GM23338 (cell line): ENCODE measurements around the gene MSL2. TPM values are rescaled to one million over a fixed set of nuclear protein-coding genes. Genes with fewer than 3 reads are reported as not detected.

ENCODE experiments used
- ATAC-seq: fragments of 200-7000 bp; cut with Tn5 transposase; 3 replicates; pipeline ENCODE4 v1.9.1; 2020
- DNase-seq: peaks from one replicate; pipeline ENCODE4 v3.0.0-alpha.2; 2015; ENCODE audit warnings: low spot score
- H2AFZ ChIP-seq: fragments of 200-600 bp; sonication (generic); 2 replicates; pipeline ENCODE4 v1.8.0; 2016; ENCODE audit warnings: antibody characterized with exemption, mild to moderate bottlenecking, moderate library complexity
- H3F3A ChIP-seq: fragments of 200-600 bp; sonication (generic); replicated peaks from 2 replicates; pipeline ENCODE4 v1.8.0; 2017; ENCODE audit warnings: antibody characterized with exemption, mixed run types, low read depth
- H3K27ac ChIP-seq: fragments of 200-600 bp; sonication (generic); 2 replicates; pipeline ENCODE4 v1.6.1; 2016; ENCODE audit warnings: low read depth
- H3K27me3 ChIP-seq: fragments of 200-600 bp; sonication (generic); 2 replicates; pipeline ENCODE4 v1.8.0; 2016; ENCODE audit warnings: mild to moderate bottlenecking, mixed run types, moderate library complexity; ENCODE audit not compliant: insufficient read depth
- H3K36me3 ChIP-seq: fragments of 200-600 bp; sonication (generic); 2 replicates; pipeline ENCODE4 v1.8.0; 2016; ENCODE audit warnings: mild to moderate bottlenecking; ENCODE audit not compliant: insufficient read depth
- H3K4me1 ChIP-seq: fragments of 200-600 bp; sonication (generic); 2 replicates; pipeline ENCODE4 v1.8.0; 2016; ENCODE audit warnings: mild to moderate bottlenecking, moderate library complexity; ENCODE audit not compliant: insufficient read depth
- H3K4me2 ChIP-seq: fragments of 200-600 bp; sonication (generic); 2 replicates; pipeline ENCODE4 v1.7.1; 2017; ENCODE audit warnings: mixed run types
- H3K4me3 ChIP-seq: fragments of 200-600 bp; sonication (generic); 2 replicates; pipeline ENCODE4 v1.6.1; 2016; ENCODE audit warnings: mixed run types
- H3K79me2 ChIP-seq: fragments of 200-600 bp; sonication (generic); replicated peaks from 2 replicates; pipeline ENCODE4 v1.8.0; 2017; ENCODE audit warnings: mild to moderate bottlenecking; ENCODE audit not compliant: insufficient read depth
- H3K9me2 ChIP-seq: fragments of 200-600 bp; sonication (generic); 2 replicates; pipeline ENCODE4 v1.8.0; 2017; ENCODE audit not compliant: insufficient read depth
- H4K20me1 ChIP-seq: fragments of 200-600 bp; sonication (generic); replicated peaks from 2 replicates; pipeline ENCODE4 v1.8.0; 2017; ENCODE audit warnings: mild to moderate bottlenecking; ENCODE audit not compliant: insufficient read depth
- H3K27ac Mint-ChIP-seq: 2 replicates; pipeline ENCODE4 v1.8.0; 2020; ENCODE audit warnings: inconsistent platforms, mild to moderate bottlenecking, moderate library complexity, mixed read lengths
- H3K27me3 Mint-ChIP-seq: 3 replicates; pipeline ENCODE4 v1.8.0; 2022; ENCODE audit warnings: low read depth, mild to moderate bottlenecking, moderate library complexity, mixed read lengths, inconsistent platforms; ENCODE audit not compliant: insufficient read depth, poor library complexity
- H3K36me3 Mint-ChIP-seq: 3 replicates; pipeline ENCODE4 v1.8.0; 2021; ENCODE audit warnings: low read depth, mild to moderate bottlenecking, inconsistent platforms, moderate library complexity, mixed read lengths
- H3K4me1 Mint-ChIP-seq: 3 replicates; pipeline ENCODE4 v1.8.0; 2020; ENCODE audit warnings: mild to moderate bottlenecking, inconsistent platforms, mixed read lengths
- H3K4me3 Mint-ChIP-seq: 3 replicates; pipeline ENCODE4 v1.8.0; 2021; ENCODE audit warnings: moderate library complexity, mild to moderate bottlenecking, inconsistent platforms, mixed read lengths
- H3K9me3 Mint-ChIP-seq: 3 replicates; pipeline ENCODE4 v1.8.0; 2020; ENCODE audit warnings: moderate library complexity, mild to moderate bottlenecking, inconsistent platforms, mixed read lengths
- CREB1 ChIP-seq: fragments of 250-450 bp; sonication (Bioruptor Pico); IDR thresholded peaks from 2 replicates; pipeline ENCODE4 v1.5.0; 2020; ENCODE audit warnings: low read depth, mild to moderate bottlenecking, moderate library complexity
- CTCF ChIP-seq, 2 experiments: fragments of 200-600 bp in 1 of 2; sonication (generic) in 1 of 2; conservative IDR thresholded peaks; 2 replicates each; pipeline versions ENCODE4 v1.5.1 to v1.6.1; 2016 to 2017; ENCODE audit warnings: antibody characterized with exemption in 2 of 2, low read depth in 2 of 2, mild to moderate bottlenecking in 2 of 2, moderate library complexity in 1 of 2
- JUNB ChIP-seq: IDR thresholded peaks from one replicate; pipeline ENCODE4 v1.6.1; 2016; ENCODE audit warnings: antibody characterized with exemption; ENCODE audit not compliant: unreplicated experiment
- NANOG ChIP-seq: IDR thresholded peaks from 2 replicates; pipeline ENCODE4 v1.6.1; 2016; ENCODE audit warnings: antibody characterized with exemption, borderline replicate concordance
- ZNF331 ChIP-seq: fragments of 250-450 bp; sonication (Bioruptor Pico); IDR thresholded peaks from 2 replicates; pipeline ENCODE4 v1.5.0; 2020; ENCODE audit warnings: low read depth, mild to moderate bottlenecking, moderate library complexity
- polyA plus RNA-seq: library from polyadenylated mRNA; unstranded; fragments of >200 nt; fragmentation: Nextera tagmentation; extraction: Ambion mirVana; gene quantifications from 2 replicates; pipeline ENCODE4 v1.2.1, GENCODE V29; 2016
- total RNA-seq: library from RNA; depleted of rRNA; stranded (reverse); fragments of >200 nt; shearing (Covaris generic); gene quantifications from 2 replicates; pipeline ENCODE4 v1.2.3, GENCODE V29; 2014
- TF ChIP-seq, protein P1 (sequence below): fragments of 250-450 bp; sonication (Bioruptor Pico); IDR thresholded peaks from 2 replicates; pipeline ENCODE4 v1.5.0; 2020; ENCODE audit warnings: mild to moderate bottlenecking, moderate library complexity
- TF ChIP-seq, protein P2 (sequence below): IDR thresholded peaks from one replicate; pipeline ENCODE4 v1.6.1; 2018; ENCODE audit warnings: antibody characterized with exemption; ENCODE audit not compliant: unreplicated experiment

MSL2 gene
- total and polyA plus RNA-seq, 2 experiments from 2014 or later = 7.5 to 50.6 TPM

GRCh38 chr3:136186344-136186743 lies 9.8 kb downstream of the MSL2 start (continued):
- TF ChIP-seq, protein P1, sequence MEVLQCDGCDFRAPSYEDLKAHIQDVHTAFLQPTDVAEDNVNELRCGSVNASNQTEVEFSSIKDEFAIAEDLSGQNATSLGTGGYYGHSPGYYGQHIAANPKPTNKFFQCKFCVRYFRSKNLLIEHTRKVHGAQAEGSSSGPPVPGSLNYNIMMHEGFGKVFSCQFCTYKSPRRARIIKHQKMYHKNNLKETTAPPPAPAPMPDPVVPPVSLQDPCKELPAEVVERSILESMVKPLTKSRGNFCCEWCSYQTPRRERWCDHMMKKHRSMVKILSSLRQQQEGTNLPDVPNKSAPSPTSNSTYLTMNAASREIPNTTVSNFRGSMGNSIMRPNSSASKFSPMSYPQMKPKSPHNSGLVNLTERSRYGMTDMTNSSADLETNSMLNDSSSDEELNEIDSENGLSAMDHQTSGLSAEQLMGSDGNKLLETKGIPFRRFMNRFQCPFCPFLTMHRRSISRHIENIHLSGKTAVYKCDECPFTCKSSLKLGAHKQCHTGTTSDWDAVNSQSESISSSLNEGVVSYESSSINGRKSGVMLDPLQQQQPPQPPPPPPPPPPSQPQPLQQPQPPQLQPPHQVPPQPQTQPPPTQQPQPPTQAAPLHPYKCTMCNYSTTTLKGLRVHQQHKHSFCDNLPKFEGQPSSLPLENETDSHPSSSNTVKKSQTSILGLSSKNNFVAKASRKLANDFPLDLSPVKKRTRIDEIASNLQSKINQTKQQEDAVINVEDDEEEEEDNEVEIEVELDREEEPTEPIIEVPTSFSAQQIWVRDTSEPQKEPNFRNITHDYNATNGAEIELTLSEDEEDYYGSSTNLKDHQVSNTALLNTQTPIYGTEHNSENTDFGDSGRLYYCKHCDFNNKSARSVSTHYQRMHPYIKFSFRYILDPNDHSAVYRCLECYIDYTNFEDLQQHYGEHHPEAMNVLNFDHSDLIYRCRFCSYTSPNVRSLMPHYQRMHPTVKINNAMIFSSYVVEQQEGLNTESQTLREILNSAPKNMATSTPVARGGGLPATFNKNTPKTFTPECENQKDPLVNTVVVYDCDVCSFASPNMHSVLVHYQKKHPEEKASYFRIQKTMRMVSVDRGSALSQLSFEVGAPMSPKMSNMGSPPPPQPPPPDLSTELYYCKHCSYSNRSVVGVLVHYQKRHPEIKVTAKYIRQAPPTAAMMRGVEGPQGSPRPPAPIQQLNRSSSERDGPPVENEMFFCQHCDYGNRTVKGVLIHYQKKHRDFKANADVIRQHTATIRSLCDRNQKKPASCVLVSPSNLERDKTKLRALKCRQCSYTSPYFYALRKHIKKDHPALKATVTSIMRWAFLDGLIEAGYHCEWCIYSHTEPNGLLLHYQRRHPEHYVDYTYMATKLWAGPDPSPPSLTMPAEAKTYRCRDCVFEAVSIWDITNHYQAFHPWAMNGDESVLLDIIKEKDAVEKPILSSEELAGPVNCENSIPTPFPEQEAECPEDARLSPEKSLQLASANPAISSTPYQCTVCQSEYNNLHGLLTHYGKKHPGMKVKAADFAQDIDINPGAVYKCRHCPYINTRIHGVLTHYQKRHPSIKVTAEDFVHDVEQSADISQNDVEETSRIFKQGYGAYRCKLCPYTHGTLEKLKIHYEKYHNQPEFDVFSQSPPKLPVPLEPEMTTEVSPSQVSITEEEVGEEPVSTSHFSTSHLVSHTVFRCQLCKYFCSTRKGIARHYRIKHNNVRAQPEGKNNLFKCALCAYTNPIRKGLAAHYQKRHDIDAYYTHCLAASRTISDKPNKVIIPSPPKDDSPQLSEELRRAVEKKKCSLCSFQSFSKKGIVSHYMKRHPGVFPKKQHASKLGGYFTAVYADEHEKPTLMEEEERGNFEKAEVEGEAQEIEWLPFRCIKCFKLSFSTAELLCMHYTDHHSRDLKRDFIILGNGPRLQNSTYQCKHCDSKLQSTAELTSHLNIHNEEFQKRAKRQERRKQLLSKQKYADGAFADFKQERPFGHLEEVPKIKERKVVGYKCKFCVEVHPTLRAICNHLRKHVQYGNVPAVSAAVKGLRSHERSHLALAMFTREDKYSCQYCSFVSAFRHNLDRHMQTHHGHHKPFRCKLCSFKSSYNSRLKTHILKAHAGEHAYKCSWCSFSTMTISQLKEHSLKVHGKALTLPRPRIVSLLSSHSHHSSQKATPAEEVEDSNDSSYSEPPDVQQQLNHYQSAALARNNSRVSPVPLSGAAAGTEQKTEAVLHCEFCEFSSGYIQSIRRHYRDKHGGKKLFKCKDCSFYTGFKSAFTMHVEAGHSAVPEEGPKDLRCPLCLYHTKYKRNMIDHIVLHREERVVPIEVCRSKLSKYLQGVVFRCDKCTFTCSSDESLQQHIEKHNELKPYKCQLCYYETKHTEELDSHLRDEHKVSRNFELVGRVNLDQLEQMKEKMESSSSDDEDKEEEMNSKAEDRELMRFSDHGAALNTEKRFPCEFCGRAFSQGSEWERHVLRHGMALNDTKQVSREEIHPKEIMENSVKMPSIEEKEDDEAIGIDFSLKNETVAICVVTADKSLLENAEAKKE = no peak
- TF ChIP-seq CREB1 (CRISPR knock-in tag) (no peak), NANOG (no peak), CTCF (conservative IDR thresholded peaks at IDR 0.05; ENCODE audit: low read depth in 2 of 2) (no peak), JUNB (no peak)

DNA sequence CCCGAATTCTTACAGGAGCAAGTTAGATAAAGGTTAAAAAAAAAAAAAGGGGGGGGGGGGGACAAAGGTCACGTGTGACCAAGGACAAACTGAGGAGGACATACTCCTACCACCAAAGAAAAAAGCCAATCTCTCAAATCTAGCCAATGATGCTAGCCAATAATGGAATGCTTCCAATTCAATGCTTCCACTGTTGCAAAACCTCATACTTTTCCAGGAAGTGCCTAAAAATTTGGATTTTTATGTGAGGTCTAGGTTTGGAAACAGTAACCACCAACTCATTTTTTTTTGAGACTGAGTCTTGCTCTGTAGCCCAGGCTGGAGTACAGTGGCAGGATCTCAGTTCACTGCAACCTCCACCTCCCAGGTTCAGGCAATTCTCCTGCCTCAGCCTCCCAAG lies 11.4 kb downstream of the MSL2 start:
- Histone ChIP-seq H3K4me3 (no peak overlapping the region), H3F3A (no peaks in the 10 kb centered on the region), H2AFZ (no peak overlapping the region), H3K27me3 (no peaks in the 10 kb centered on the region), H4K20me1 (peaks cover 93% of the 10 kb centered on the region), H3K9me2 (no peaks in the 10 kb centered on the region), H3K36me3 (no peaks in the 10 kb centered on the region), H3K27ac (no peak overlapping the region), H3K79me2 (peaks cover 99% of the 10 kb centered on the region), H3K4me1 (peaks cover 44% of the 10 kb centered on the region), H3K4me2 (no peak overlapping the region)
- Mint-ChIP-seq H3K36me3 (no peaks in the 10 kb centered on the region), H3K4me1 (peaks cover 38% of the 10 kb centered on the region), H3K9me3 (no peaks in the 10 kb centered on the region), H3K4me3 (no peak overlapping the region), H3K27ac (no peak overlapping the region), H3K27me3 (peaks cover 7% of the 10 kb centered on the region)
- ATAC-seq (no peak), DNase-seq (no peak)
- TF ChIP-seq ZNF331 (CRISPR knock-in tag) (no peak), CREB1 (CRISPR knock-in tag) (no peak)
- TF ChIP-seq, protein P2, sequence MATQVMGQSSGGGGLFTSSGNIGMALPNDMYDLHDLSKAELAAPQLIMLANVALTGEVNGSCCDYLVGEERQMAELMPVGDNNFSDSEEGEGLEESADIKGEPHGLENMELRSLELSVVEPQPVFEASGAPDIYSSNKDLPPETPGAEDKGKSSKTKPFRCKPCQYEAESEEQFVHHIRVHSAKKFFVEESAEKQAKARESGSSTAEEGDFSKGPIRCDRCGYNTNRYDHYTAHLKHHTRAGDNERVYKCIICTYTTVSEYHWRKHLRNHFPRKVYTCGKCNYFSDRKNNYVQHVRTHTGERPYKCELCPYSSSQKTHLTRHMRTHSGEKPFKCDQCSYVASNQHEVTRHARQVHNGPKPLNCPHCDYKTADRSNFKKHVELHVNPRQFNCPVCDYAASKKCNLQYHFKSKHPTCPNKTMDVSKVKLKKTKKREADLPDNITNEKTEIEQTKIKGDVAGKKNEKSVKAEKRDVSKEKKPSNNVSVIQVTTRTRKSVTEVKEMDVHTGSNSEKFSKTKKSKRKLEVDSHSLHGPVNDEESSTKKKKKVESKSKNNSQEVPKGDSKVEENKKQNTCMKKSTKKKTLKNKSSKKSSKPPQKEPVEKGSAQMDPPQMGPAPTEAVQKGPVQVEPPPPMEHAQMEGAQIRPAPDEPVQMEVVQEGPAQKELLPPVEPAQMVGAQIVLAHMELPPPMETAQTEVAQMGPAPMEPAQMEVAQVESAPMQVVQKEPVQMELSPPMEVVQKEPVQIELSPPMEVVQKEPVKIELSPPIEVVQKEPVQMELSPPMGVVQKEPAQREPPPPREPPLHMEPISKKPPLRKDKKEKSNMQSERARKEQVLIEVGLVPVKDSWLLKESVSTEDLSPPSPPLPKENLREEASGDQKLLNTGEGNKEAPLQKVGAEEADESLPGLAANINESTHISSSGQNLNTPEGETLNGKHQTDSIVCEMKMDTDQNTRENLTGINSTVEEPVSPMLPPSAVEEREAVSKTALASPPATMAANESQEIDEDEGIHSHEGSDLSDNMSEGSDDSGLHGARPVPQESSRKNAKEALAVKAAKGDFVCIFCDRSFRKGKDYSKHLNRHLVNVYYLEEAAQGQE = no peak
